Lower leg skin (tissue), 4 donors: Measurements from ENCODE around the gene N4BP2L1. TPM values are rescaled to one million over a fixed set of nuclear protein-coding genes. Genes with fewer than 3 reads are reported as not detected.

Experiments
- DNase-seq, 2 donors: peaks; one replicate each; pipeline ENCODE4 v3.0.0-alpha.2; 2019; ENCODE audit warnings: low spot score in 2 of 2
- H3K4me3 ChIP-seq: fragments of 200-600 bp; sonication (generic); 2 replicates; pipeline ENCODE4 v1.5.1; 2017; ENCODE audit warnings: mild to moderate bottlenecking, low read depth; ENCODE audit not compliant: poor library complexity, severe bottlenecking
- CTCF ChIP-seq, 3 donors: fragments of 450-650 bp; IDR thresholded peaks; one replicate each; pipeline ENCODE4 v1.5.1; 2016; ENCODE audit warnings: antibody characterized with exemption in 3 of 3, mild to moderate bottlenecking in 3 of 3, moderate library complexity in 2 of 3
- POLR2A ChIP-seq, 2 donors: fragments of 450-650 bp; IDR thresholded peaks; one replicate each; pipeline ENCODE4 v1.6.1; 2016 to 2017; ENCODE audit warnings: antibody characterized with exemption in 2 of 2, mild to moderate bottlenecking in 1 of 2, moderate library complexity in 1 of 2
- WGBS, 2 donors: methylation state at CpG; one replicate each; pipeline ENCODE4 v1.1.5; 2018; 5-methylcytosine and 5-hydroxymethylcytosine counted together
- intact Hi-C: fragments of 100-400 bp; cut with DNase I; formaldehyde crosslinking; loops from one replicate; pipeline ENCODE4 v1.15.0; 2023; ENCODE audit warnings: low total_unique reads
- total RNA-seq, 4 donors: library from RNA; depleted of rRNA; stranded (reverse); fragments of >200 nt; gene quantifications; one replicate each; pipeline ENCODE4 v1.1.0, GENCODE V29; 2016

Gene N4BP2L1
- total RNA-seq, 4 donors from 2014 or later = 29.8 to 66.0 (median 46.3) TPM

- DNase-seq = no peak
- no peak for TF ChIP-seq CTCF (IDR thresholded peaks at IDR 0.05)
- TF ChIP-seq POLR2A (IDR thresholded peaks at IDR 0.05) = no peak
- no peak overlapping the region for H3K4me3 ChIP-seq
- intact Hi-C loops = no loop called here
- 79 to 87% methylated on average over 5 of the region's 5 CpGs for WGBS, 2 donors
These were observed 43.9 kb downstream of the N4BP2L1 start for GRCh38 chr13:32383836-32384618.

GRCh38 chr13:32381539-32381938, 46.4 kb downstream of the N4BP2L1 start:
- 79 to 85% methylated on average over 3 of the region's 3 CpGs for WGBS, 2 donors

GRCh38 chr13:32378012-32378411, 49.9 kb downstream of the N4BP2L1 start:
- no peak for TF ChIP-seq POLR2A (IDR thresholded peaks at IDR 0.05)
- TF ChIP-seq CTCF (IDR thresholded peaks at IDR 0.05) = no peak
- WGBS, 2 donors = 87 to 98% methylated on average over 1 of the region's 1 CpG
- no peak for DNase-seq
- intact Hi-C loops = no loop called here
- no peak overlapping the region for H3K4me3 ChIP-seq

More at GRCh38 chr13:32381539-32381938, 46.4 kb downstream of the N4BP2L1 start:
- H3K4me3 ChIP-seq = no peak overlapping the region
- no peak for TF ChIP-seq CTCF (IDR thresholded peaks at IDR 0.05)
- DNase-seq = no peak
- intact Hi-C loops = no loop called here

- H3K4me3 ChIP-seq = no peak overlapping the region
- TF ChIP-seq POLR2A (IDR thresholded peaks at IDR 0.05) (no peak), CTCF (IDR thresholded peaks at IDR 0.05) (no peak)
- WGBS, 2 donors = 86 to 88% methylated on average over 13 of the region's 13 CpGs
- no peak for DNase-seq
- intact Hi-C loops = no loop called here
These were observed 51.1 kb downstream of the N4BP2L1 start for GRCh38 chr13:32376642-32377415.

- no peak for DNase-seq
- TF ChIP-seq POLR2A (IDR thresholded peaks at IDR 0.05) (no peak), CTCF (IDR thresholded peaks at IDR 0.05) (no peak)
- H3K4me3 ChIP-seq = no peak overlapping the region
- 98 to 100% methylated on average over 2 of the region's 2 CpGs for WGBS, 2 donors
- intact Hi-C loops = no loop called here
These were observed 57.1 kb downstream of the N4BP2L1 start for GRCh38 chr13:32370805-32371204.
